ENCODE data around the gene STOM. TPM values are rescaled to one million over a fixed set of nuclear protein-coding genes. Genes with fewer than 3 reads are reported as not detected.

The STOM gene
- total RNA-seq, 3 donors from 2014 or later, result 79.7 to 335 (median 199) TPM

DNA sequence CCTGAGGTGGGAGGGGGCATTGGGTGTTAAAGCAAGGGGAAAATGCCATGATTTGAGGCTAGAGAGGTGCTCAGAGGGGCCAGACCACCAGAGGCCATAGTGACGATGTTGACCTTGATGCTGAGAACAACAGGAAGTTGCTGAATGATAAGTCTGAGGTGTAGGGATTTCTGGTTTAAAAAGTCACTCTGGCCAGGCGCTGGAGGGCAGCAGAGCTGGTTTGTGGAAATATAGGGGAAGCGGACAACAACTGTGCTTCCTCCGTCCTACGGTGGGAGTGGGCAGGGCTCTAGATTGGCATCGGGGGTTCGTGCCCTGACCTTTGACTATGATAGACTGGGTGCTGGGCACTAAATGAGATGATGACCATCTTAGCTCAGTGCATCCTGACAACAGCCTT is 44.7 kb downstream of the STOM start:
- no peak overlapping the region for H3K4me3 ChIP-seq
- H3K4me1 ChIP-seq (ENCODE audit: low read depth), result peaks cover 10% of the 10 kb centered on the region
- intact Hi-C loops (cut with DNase I, micrococcal nuclease), result loop anchor here (10.0 kb wide), 3 partner anchors 49 to 111 kb away; partner anchors contain the start of genes GSN (in 1 of the 2) and STOM (in 1 of the 2)
- ATAC-seq, result no peak
- H3K36me3 ChIP-seq (ENCODE audit: low read depth), result peaks cover 12% of the 10 kb centered on the region
- no peaks in the 10 kb centered on the region for H3K9me3 ChIP-seq
- TF ChIP-seq, protein P1, sequence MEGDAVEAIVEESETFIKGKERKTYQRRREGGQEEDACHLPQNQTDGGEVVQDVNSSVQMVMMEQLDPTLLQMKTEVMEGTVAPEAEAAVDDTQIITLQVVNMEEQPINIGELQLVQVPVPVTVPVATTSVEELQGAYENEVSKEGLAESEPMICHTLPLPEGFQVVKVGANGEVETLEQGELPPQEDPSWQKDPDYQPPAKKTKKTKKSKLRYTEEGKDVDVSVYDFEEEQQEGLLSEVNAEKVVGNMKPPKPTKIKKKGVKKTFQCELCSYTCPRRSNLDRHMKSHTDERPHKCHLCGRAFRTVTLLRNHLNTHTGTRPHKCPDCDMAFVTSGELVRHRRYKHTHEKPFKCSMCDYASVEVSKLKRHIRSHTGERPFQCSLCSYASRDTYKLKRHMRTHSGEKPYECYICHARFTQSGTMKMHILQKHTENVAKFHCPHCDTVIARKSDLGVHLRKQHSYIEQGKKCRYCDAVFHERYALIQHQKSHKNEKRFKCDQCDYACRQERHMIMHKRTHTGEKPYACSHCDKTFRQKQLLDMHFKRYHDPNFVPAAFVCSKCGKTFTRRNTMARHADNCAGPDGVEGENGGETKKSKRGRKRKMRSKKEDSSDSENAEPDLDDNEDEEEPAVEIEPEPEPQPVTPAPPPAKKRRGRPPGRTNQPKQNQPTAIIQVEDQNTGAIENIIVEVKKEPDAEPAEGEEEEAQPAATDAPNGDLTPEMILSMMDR (IDR thresholded peaks at IDR 0.05), result no peak
- DNase-seq, result peak in 1 of 3 donors; percentile 31

DNA sequence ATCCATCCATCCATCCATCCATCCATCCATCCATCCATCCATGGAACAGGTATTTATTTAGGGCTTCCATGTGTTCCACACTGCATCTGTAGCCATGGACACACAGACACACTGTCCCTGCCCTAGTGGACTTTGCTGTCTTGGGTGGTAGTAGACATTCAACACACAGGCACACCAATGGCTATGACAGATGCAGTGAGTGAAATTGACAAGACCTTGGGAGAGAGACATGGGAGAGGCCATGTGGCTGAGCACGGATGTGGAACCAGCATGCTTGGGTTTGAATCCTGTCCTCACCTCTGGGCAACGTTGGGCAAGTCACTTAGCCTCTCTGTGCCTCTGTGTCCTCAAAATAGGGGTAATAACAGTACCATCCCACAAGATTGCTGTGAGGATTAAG is 45.3 kb downstream of the STOM start:
- Histone ChIP-seq H3K36me3 (ENCODE audit: low read depth) (peaks cover 12% of the 10 kb centered on the region), H3K9me3 (no peaks in the 10 kb centered on the region), H3K4me1 (ENCODE audit: low read depth) (peaks cover 10% of the 10 kb centered on the region), H3K4me3 (no peak overlapping the region)
- intact Hi-C loops (cut with DNase I, micrococcal nuclease), result loop anchor here (10.0 kb wide), 3 partner anchors 50 to 110 kb away; partner anchors contain the start of genes GSN (in 1 of the 2) and STOM (in 1 of the 2)
- no peak for ATAC-seq
- TF ChIP-seq, protein P1 (IDR thresholded peaks at IDR 0.05), result no peak
- DNase-seq, result no peak

GRCh38 chr9:121324316-121324715 is 45.7 kb downstream of the STOM start:
- H3K9me3 ChIP-seq, result no peaks in the 10 kb centered on the region
- ATAC-seq (no peak), DNase-seq (no peak)
- peaks cover 10% of the 10 kb centered on the region for H3K4me1 ChIP-seq (ENCODE audit: low read depth)
- intact Hi-C loops (cut with DNase I, micrococcal nuclease), result loop anchor here (10.0 kb wide), 3 partner anchors 50 to 110 kb away; partner anchors contain the start of genes GSN (in 1 of the 2) and STOM (in 1 of the 2)
- peaks cover 10% of the 10 kb centered on the region for H3K36me3 ChIP-seq (ENCODE audit: low read depth)
- no peak overlapping the region for H3K4me3 ChIP-seq
- TF ChIP-seq, protein P1 (IDR thresholded peaks at IDR 0.05), result no peak

GRCh38 chr9:121323449-121324151 is 46.5 kb downstream of the STOM start:
- Histone ChIP-seq H3K4me3 (no peak overlapping the region), H3K9me3 (no peaks in the 10 kb centered on the region), H3K4me1 (ENCODE audit: low read depth) (peaks cover 10% of the 10 kb centered on the region), H3K36me3 (ENCODE audit: low read depth) (peaks cover 5% of the 10 kb centered on the region)
- DNase-seq, result no peak
- intact Hi-C loops (cut with DNase I, micrococcal nuclease), result loop anchor here (10.0 kb wide), 3 partner anchors 51 to 109 kb away; partner anchors contain the start of genes GSN (in 1 of the 2) and STOM (in 1 of the 2)
- ATAC-seq, result no peak
- TF ChIP-seq, protein P1 (IDR thresholded peaks at IDR 0.05), result no peak

GRCh38 chr9:121322737-121323448 is 47.2 kb downstream of the STOM start:
- Histone ChIP-seq H3K9me3 (no peaks in the 10 kb centered on the region), H3K4me1 (ENCODE audit: low read depth) (peaks cover 10% of the 10 kb centered on the region), H3K36me3 (ENCODE audit: low read depth) (peaks cover 5% of the 10 kb centered on the region), H3K4me3 (no peak overlapping the region)
- TF ChIP-seq, protein P1 (IDR thresholded peaks at IDR 0.05), result no peak
- DNase-seq (no peak), ATAC-seq (no peak)
- intact Hi-C loops (cut with DNase I, micrococcal nuclease), result loop anchor here (10.0 kb wide), 3 partner anchors 52 to 108 kb away; partner anchors contain the start of genes GSN (in 1 of the 2) and STOM (in 1 of the 2)

Data from mucosa of descending colon (tissue), 3 donors.